A673 (cell line): ENCODE data around the gene NBEA. TPM values are rescaled to one million over a fixed set of nuclear protein-coding genes. Genes with fewer than 3 reads are reported as not detected.

Experiments
- BruUV-seq: library from RNA; stranded (reverse); fragments of 400-500 nt; replicated peaks from 2 replicates; lab custom pipeline; 2021; lab: Mats Ljungman, UMichigan
- CTCF ChIA-PET: fragments of 300-600 bp; sonication (Branson Sonifier 250); formaldehyde crosslinking; loops from one replicate; lab custom pipeline; 2022; ENCODE audit warnings: antibody characterized with exemption; lab: Charles Lee
- POLR2A ChIA-PET: fragments of 300-600 bp; sonication (Branson Sonifier 250); formaldehyde crosslinking; loops from one replicate; lab custom pipeline; 2022; ENCODE audit warnings: antibody characterized with exemption; ENCODE audit not compliant: low non-redundant PET; lab: Charles Lee
- DNase-seq: peaks from one replicate; pipeline ENCODE4 v3.0.0-alpha.2; 2015; ENCODE audit warnings: low spot score
- H3K27ac ChIP-seq: fragments of 200-600 bp; sonication (generic); 2 replicates; pipeline ENCODE4 v1.5.1; 2016; ENCODE audit warnings: mixed run types, low read depth, mild to moderate bottlenecking, mixed read lengths, antibody characterized with exemption, low read length; ENCODE audit not compliant: poor library complexity, severe bottlenecking
- H3K27me3 ChIP-seq: fragments of 200-600 bp; sonication (generic); replicated peaks from 2 replicates; pipeline ENCODE4 v1.6.1; 2017; ENCODE audit warnings: mixed run types, low read depth, mild to moderate bottlenecking, mixed read lengths, antibody characterized with exemption, low read length; ENCODE audit not compliant: insufficient read depth, poor library complexity
- H3K36me3 ChIP-seq: fragments of 200-600 bp; sonication (generic); 2 replicates; pipeline ENCODE4 v1.6.1; 2016; ENCODE audit warnings: mixed run types, mild to moderate bottlenecking, mixed read lengths, antibody characterized with exemption, low read length; ENCODE audit not compliant: insufficient read depth, poor library complexity, severe bottlenecking
- H3K4me1 ChIP-seq: fragments of 200-600 bp; sonication (generic); 2 replicates; pipeline ENCODE4 v1.6.1; 2017; ENCODE audit warnings: mixed run types, mild to moderate bottlenecking, mixed read lengths, antibody characterized with exemption, low read length; ENCODE audit not compliant: insufficient read depth, poor library complexity, severe bottlenecking
- H3K4me3 ChIP-seq: fragments of 200-600 bp; sonication (generic); 2 replicates; pipeline ENCODE4 v1.5.1; 2016; ENCODE audit warnings: low read depth, mixed run types, mild to moderate bottlenecking, mixed read lengths, low read length; ENCODE audit not compliant: poor library complexity, severe bottlenecking
- H3K9me3 ChIP-seq: fragments of 200-600 bp; sonication (generic); 2 replicates; pipeline ENCODE4 v1.6.1; 2016; ENCODE audit warnings: mixed run types, low read depth, mild to moderate bottlenecking, mixed read lengths, antibody characterized with exemption, low read length; ENCODE audit not compliant: poor library complexity, severe bottlenecking
- CTCF ChIP-seq: fragments of 300-800, 200-600 bp; sonication (generic); conservative IDR thresholded peaks from 2 replicates; pipeline ENCODE4 v1.5.1; 2017; ENCODE audit warnings: low read depth, mild to moderate bottlenecking, antibody characterized with exemption, low read length, moderate library complexity, mixed read lengths
- EZH2 ChIP-seq: fragments of 200-600 bp; sonication (generic); IDR thresholded peaks from 2 replicates; pipeline ENCODE4 v1.6.1; 2017; ENCODE audit warnings: borderline replicate concordance, low read depth, mild to moderate bottlenecking, mixed read lengths, antibody characterized with exemption, low read length; ENCODE audit not compliant: poor library complexity, severe bottlenecking
- intact Hi-C: fragments of 100-400 bp; cut with micrococcal nuclease; formaldehyde crosslinking; loops from one replicate; pipeline ENCODE4 v1.10.0; 2022; ENCODE audit not compliant: unreplicated experiment
- total RNA-seq: library from RNA; stranded (reverse); gene quantifications from 2 replicates; pipeline ENCODE4 v1.2.3, GENCODE V29; 2021

NBEA gene
- total RNA-seq, 1 experiment from 2014 or later, result 4.2 TPM

- CTCF ChIA-PET, result no interaction called here
- intact Hi-C loops, result no loop called here
- POLR2A ChIA-PET, result no interaction called here
- no peaks in the 10 kb centered on the region for H3K9me3 ChIP-seq
- H3K36me3 ChIP-seq, result no peaks in the 10 kb centered on the region
- no peaks in the 10 kb centered on the region for H3K27me3 ChIP-seq
- BruUV-seq, result no TSS peak
- DNase-seq, result no peak
- no peak overlapping the region for H3K4me3 ChIP-seq
- no peak for TF ChIP-seq EZH2
- TF ChIP-seq CTCF, result no peak
- no peak overlapping the region for H3K27ac ChIP-seq
- no peaks in the 10 kb centered on the region for H3K4me1 ChIP-seq
These were observed 390.1 kb downstream of the NBEA start for GRCh38 chr13:35332134-35332533.

- H3K27ac ChIP-seq, result no peak overlapping the region
- no peak overlapping the region for H3K4me3 ChIP-seq
- H3K27me3 ChIP-seq, result no peaks in the 10 kb centered on the region
- DNase-seq, result no peak
- H3K4me1 ChIP-seq, result no peaks in the 10 kb centered on the region
- BruUV-seq, result no TSS peak
- H3K36me3 ChIP-seq, result no peaks in the 10 kb centered on the region
- no peak for TF ChIP-seq EZH2
- TF ChIP-seq CTCF, result no peak
- POLR2A ChIA-PET, result no interaction called here
- H3K9me3 ChIP-seq, result no peaks in the 10 kb centered on the region
- CTCF ChIA-PET, result no interaction called here
- intact Hi-C loops, result no loop called here
These were observed 391.1 kb downstream of the NBEA start for GRCh38 chr13:35333157-35333556.

DNA sequence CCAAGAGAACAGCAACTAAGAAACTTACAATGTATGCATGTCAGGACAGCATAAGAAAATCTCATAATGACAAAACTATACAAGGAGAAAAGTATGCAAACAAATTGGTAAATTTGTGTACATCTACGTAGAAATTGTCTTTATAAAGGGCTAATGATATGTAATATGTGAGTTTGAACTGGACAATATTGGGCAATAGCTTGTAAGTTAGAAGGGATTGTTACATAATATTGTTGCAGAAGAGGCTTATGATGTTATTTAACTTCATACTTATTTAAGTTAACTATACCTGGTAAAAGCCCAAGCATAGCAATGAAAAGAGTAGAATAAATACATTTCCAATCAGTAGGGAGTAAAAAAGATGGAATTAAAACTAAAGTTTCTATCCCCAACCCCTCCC lies 400.4 kb downstream of the NBEA start:
- POLR2A ChIA-PET, result no interaction called here
- intact Hi-C loops, result no loop called here
- Histone ChIP-seq H3K27me3 (no peaks in the 10 kb centered on the region), H3K36me3 (no peaks in the 10 kb centered on the region), H3K4me1 (no peaks in the 10 kb centered on the region), H3K27ac (no peak overlapping the region), H3K4me3 (no peak overlapping the region), H3K9me3 (no peaks in the 10 kb centered on the region)
- CTCF ChIA-PET, result no interaction called here
- BruUV-seq, result no TSS peak
- no peak for TF ChIP-seq CTCF
- no peak for TF ChIP-seq EZH2
- no peak for DNase-seq

DNA sequence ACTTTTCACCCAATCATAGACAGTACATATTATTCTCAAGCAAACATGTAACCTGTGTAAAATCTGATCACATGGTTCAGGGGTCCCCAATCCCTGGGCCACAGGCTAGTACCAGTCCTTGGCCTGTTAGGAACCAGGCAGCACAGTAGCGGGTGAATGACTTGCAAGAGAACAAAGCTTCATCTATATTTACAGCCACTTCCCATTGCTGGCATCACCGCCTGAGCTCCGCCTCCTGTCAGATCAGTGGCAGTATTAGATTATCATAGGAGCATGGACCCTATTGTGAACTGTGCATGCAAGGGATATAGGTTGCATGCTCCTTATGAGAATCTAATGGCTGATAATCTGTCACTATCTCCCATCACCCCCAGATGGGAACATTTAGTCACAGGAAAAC lies 401.3 kb downstream of the NBEA start:
- POLR2A ChIA-PET, result no interaction called here
- H3K27me3 ChIP-seq, result no peaks in the 10 kb centered on the region
- DNase-seq, result no peak
- no TSS peak for BruUV-seq
- H3K4me3 ChIP-seq, result no peak overlapping the region
- no peaks in the 10 kb centered on the region for H3K9me3 ChIP-seq
- TF ChIP-seq EZH2, result no peak
- TF ChIP-seq CTCF, result no peak
- no peaks in the 10 kb centered on the region for H3K4me1 ChIP-seq
- H3K36me3 ChIP-seq, result no peaks in the 10 kb centered on the region
- CTCF ChIA-PET, result no interaction called here
- intact Hi-C loops, result no loop called here
- no peak overlapping the region for H3K27ac ChIP-seq
